Muscle of leg (tissue), 11 donors: Measurements from ENCODE around the gene ZNF423. TPM values are rescaled to one million over a fixed set of nuclear protein-coding genes. Genes with fewer than 3 reads are reported as not detected.

Experiments
- DNase-seq: peaks from one replicate; pipeline ENCODE4 v3.0.0; 2013
- H3K27ac ChIP-seq: one replicate; pipeline ENCODE4 v1.5.1; 2013; ENCODE audit warnings: mild to moderate bottlenecking, low read length, control low read depth
- H3K27me3 ChIP-seq: one replicate; pipeline ENCODE4 v1.6.1; 2013; ENCODE audit warnings: low read length; ENCODE audit not compliant: control insufficient read depth, insufficient read depth
- H3K36me3 ChIP-seq: one replicate; pipeline ENCODE4 v1.6.1; 2013; ENCODE audit warnings: low read length; ENCODE audit not compliant: control insufficient read depth, insufficient read depth
- H3K4me1 ChIP-seq: one replicate; pipeline ENCODE4 v1.6.1; 2013; ENCODE audit warnings: low read length; ENCODE audit not compliant: control insufficient read depth, insufficient read depth
- H3K4me3 ChIP-seq: one replicate; pipeline ENCODE4 v1.5.1; 2013; ENCODE audit warnings: low read length, control low read depth
- H3K9me3 ChIP-seq: replicated peaks from 2 replicates; pipeline ENCODE4 v1.6.1; 2013; ENCODE audit warnings: low read depth, low read length; ENCODE audit not compliant: control insufficient read depth
- WGBS: methylation state at CpG from one replicate; pipeline ENCODE4 v1.1.5; 2013; ENCODE audit warnings: missing lambda C conversion rate; ENCODE audit not compliant: insufficient coverage; 5-methylcytosine and 5-hydroxymethylcytosine counted together
- polyA plus RNA-seq, 8 donors: library from polyadenylated mRNA; unstranded; fragments of 120-200 nt; gene quantifications; one replicate each; pipeline versions ENCODE4 v1.2.1 to v1.2.3, GENCODE V29; 2013; ENCODE audit warnings: inconsistent platforms in 1 of 8, low replicate concordance in 1 of 8; ENCODE audit not compliant: insufficient read length in 8 of 8, insufficient read depth in 1 of 8
- total RNA-seq: library from RNA; stranded (reverse); fragments of 120-200 nt; gene quantifications from one replicate; pipeline ENCODE4 v1.2.4, GENCODE V29; 2013

The ZNF423 gene
- total and polyA plus RNA-seq, 9 donors, result 15.8 to 30.0 (median 25.5) TPM

DNA sequence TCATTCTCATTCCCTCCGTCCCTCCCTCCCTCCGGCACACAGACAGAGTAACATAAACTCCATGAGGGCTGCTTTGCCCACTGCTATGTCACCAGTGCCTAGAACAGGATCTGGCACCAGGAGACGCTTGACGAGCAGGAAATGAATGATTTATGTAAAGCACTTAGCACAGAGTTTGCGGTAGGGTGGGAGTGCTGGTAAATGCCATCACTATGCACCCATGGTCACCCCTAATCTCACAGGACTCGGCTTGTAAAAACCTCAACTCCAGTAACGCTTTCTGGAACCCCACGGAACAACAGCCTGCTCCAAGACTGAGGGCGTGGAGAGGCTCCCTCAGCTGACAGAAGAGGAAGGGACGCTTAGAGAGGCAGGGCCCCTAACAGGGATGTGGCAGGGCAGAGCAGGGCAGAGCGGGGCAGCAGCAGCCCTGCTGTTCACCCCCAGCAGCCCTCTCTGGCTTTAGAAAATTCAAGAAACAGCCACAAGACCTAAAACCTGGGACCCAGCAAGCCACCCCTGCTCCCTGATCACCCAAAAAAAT is 325.4 kb downstream of the ZNF423 start:
- Histone ChIP-seq H3K36me3 (no peaks in the 10 kb centered on the region), H3K4me1 (peaks cover 37% of the 10 kb centered on the region), H3K4me3 (no peak overlapping the region), H3K27ac (no peak overlapping the region), H3K27me3 (no peaks in the 10 kb centered on the region), H3K9me3 (no peaks in the 10 kb centered on the region)
- WGBS, result 75% methylated on average over 1 of the region's 11 CpGs
- no peak for DNase-seq

DNA sequence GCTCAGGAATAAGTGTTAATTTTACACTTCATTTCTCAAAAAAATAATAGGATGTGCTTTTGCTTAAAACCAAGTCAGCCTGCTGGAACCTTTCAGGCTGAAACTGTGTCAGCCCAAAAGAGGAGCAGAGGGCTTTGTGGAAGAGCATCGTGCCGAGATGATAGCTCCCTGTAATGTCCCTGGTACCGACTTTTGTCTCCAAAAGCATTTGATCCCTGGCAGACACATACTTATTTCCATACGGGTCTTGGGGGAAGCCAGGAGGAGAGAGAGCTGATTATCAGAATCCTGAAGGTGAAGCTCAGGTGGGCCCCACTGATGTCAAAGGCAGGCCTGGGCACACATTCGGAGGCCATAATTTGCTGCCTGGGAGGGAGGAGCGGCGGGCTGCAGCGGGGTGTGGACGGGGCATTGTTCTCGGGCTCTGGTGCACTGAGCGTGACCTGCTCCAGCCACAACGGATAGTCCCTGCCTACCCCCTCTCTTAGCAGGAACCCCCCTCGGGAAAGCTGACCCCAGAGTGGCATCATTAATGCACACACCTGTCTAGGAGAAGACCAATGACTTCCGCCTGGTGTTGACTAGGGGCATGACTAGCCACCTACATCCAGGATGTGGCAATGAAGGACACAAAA is 326.4 kb downstream of the ZNF423 start:
- H3K36me3 ChIP-seq, result no peaks in the 10 kb centered on the region
- H3K9me3 ChIP-seq, result no peaks in the 10 kb centered on the region
- DNase-seq, result no peak
- peaks cover 46% of the 10 kb centered on the region for H3K4me1 ChIP-seq
- WGBS, result 72% methylated on average over 3 of the region's 14 CpGs
- no peaks in the 10 kb centered on the region for H3K27me3 ChIP-seq
- no peak overlapping the region for H3K27ac ChIP-seq
- H3K4me3 ChIP-seq, result no peak overlapping the region

DNA sequence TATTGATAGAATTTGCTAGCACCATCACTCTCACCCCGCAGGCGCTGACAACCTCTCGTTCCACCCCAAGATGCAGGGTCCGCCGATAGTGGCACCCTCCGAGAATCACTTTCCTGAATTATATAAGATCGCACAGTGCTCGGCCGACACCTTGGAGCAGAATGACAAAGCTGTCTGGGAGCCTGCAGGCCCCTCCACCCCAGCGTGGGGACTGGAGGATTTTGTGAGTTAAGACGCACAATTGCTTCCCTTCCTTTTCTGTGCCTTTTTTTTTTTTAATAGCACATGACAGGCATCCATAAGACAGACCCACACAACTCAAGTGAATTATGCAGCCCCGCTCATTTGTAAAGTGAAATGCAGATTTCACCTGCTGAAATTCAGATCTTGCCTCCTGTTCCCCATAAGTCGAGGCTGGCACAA is 327.0 kb downstream of the ZNF423 start:
- Histone ChIP-seq H3K4me1 (peaks cover 53% of the 10 kb centered on the region), H3K4me3 (no peak overlapping the region), H3K9me3 (no peaks in the 10 kb centered on the region), H3K27me3 (no peaks in the 10 kb centered on the region), H3K27ac (no peak overlapping the region), H3K36me3 (peaks cover under 1% of the 10 kb centered on the region)
- DNase-seq, result no peak
- WGBS, result 48% methylated on average over 8 of the region's 13 CpGs

DNA sequence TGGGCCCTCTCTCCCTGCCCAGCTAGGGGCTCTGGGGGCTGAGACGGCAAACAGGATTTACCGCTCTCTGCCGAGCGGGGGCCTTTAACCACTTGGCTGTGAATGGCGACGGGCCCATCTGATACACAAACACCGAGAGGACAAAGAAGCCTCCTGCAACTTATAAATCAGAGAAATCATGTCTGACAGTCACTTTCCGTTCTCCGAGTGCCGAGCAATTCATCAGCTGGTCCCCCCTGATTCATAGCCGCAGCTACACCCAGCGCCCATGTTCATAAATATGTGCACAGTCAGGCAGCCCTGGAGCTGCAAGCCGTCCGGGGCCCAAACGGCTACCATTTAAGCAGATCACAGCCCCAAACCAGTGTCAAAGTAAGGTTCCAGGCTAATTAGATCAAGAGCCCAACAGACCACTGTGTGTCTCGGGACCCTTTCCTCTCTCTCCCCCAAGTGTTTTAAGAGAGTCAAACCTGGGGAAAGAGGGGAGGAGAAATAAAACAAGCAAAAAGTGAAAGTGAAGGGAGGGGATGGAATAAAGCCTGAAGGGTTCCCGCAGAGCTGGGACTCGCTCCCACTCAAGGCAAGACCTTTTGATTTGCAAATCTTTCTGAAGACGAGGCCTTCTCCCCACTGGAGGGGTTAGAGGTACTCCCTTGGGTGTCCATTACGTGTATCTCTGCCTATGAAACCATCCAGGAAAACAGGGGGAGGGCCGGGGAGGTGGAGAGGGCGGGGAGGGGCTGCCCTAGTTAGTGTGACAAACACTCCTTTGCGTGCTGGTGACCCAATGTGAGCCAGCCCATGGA is 327.6 kb downstream of the ZNF423 start:
- H3K4me3 ChIP-seq, result peak overlapping the region; percentile 7
- H3K27ac ChIP-seq, result peak overlapping the region; percentile 17
- H3K27me3 ChIP-seq, result no peaks in the 10 kb centered on the region
- peaks cover 6% of the 10 kb centered on the region for H3K36me3 ChIP-seq
- peaks cover 58% of the 10 kb centered on the region for H3K4me1 ChIP-seq
- DNase-seq, result peak; percentile 36
- WGBS, result 17% methylated on average over 9 of the region's 23 CpGs
- no peaks in the 10 kb centered on the region for H3K9me3 ChIP-seq

DNA sequence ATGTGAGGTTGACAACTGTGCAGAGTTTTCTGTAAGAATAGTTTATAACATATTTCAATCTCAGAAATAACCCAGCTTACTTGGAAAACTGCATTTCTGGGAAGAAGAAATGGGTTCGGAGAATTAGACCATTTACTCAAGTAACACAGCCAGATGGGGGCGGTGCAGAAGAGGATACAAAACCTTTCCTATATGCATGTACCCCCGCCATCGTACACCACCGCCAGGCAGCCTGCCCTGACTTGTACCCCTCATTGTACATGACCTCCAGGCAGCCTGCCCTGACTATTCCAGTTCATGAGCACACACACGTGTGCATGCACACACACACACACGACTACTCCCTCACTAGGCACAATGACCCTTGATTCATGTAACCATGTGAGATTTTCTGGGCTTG is 328.3 kb downstream of the ZNF423 start:
- no peaks in the 10 kb centered on the region for H3K9me3 ChIP-seq
- H3K27me3 ChIP-seq, result no peaks in the 10 kb centered on the region
- H3K4me3 ChIP-seq, result no peak overlapping the region
- H3K4me1 ChIP-seq, result peaks cover 63% of the 10 kb centered on the region
- peak overlapping the region; percentile 17 for H3K27ac ChIP-seq
- peaks cover 12% of the 10 kb centered on the region for H3K36me3 ChIP-seq
- DNase-seq, result peak; percentile 44
- 81% methylated on average over 3 of the region's 7 CpGs for WGBS

DNA sequence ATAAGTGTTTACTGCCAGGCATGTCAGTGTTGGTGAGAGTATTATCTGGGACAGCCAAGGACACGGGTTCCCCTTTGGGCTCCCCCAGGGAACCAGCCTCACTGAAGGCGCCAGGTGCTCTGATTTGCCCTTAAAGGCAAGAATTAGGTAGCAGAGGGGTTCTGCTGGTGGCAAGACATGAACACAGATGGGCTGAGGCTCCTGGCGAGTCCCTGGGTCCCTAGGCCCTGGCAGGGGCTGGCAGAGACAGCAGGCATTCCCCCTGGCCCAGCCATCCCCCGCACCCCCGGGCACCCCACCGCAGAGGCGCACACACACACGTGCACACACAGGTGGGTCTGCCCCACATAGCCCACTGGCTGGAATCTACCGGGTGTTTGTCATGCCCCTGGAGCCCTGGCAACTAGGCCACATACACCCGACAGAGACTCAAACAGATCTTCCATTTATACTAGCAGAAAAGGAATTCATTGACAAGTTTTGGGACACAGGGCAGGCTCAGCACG is 329.0 kb downstream of the ZNF423 start:
- no peak overlapping the region for H3K27ac ChIP-seq
- no peaks in the 10 kb centered on the region for H3K9me3 ChIP-seq
- H3K36me3 ChIP-seq, result peaks cover 15% of the 10 kb centered on the region
- DNase-seq, result no peak
- H3K4me3 ChIP-seq, result no peak overlapping the region
- 88% methylated on average over 11 of the region's 11 CpGs for WGBS
- H3K27me3 ChIP-seq, result no peaks in the 10 kb centered on the region
- peaks cover 59% of the 10 kb centered on the region for H3K4me1 ChIP-seq

DNA sequence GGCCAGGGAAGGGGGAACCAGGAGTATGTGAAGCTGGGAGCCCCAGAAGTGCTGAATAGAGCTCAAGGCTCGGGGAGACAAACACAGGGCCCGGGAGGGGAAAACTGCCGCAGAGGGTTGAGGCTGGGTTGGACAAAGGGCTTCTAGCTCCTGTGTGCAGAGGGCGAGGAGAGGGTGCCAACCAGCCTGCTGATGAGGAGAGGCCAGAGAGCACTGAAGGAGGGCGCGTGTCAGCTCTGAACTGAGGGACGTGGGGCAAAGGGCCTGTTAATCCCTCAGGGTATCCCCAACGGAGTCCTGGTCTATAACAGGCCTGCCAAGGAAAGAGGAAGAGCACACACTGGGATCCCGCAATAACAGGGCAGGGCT is 331.0 kb downstream of the ZNF423 start:
- H3K27ac ChIP-seq, result no peak overlapping the region
- H3K9me3 ChIP-seq, result no peaks in the 10 kb centered on the region
- peaks cover 65% of the 10 kb centered on the region for H3K4me1 ChIP-seq
- DNase-seq, result no peak
- 37% methylated on average over 7 of the region's 9 CpGs for WGBS
- no peaks in the 10 kb centered on the region for H3K27me3 ChIP-seq
- H3K36me3 ChIP-seq, result peaks cover 26% of the 10 kb centered on the region
- H3K4me3 ChIP-seq, result no peak overlapping the region

DNA sequence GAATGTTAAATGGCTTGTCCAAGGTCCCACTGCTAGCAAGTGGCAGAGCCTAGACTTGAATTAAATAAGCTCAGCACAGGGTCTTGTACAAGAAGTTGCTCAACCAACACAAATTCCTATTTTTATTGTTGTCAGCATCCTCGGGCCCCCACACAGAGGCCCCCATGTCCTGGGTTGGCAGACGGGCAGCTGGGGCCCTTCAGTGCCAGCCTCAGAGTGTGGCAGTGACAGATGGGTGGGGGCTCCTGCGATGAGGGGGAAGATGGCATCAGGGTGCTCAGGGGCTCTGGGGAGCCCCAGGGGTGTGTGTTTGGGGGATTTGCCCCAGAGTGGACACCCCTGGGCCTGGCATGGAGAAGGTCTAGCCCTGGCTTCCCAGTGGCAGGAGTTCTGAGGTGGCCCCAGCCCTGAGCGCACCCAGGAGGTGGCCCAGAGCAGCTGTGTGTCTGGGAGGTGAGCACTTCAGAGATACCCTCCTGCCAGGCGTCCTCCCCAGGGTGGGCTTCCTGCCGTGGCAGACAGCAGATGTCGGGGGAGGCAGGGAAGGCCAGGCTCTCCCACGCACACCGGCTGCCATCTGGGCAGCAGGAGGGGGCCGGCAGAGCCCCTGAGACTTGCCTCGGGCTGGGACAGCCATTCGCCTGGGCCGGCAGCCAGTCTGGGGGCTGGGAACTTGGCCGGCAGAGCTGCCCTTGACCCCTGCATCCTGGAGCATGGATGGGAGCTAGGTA is 331.5 kb downstream of the ZNF423 start:
- Histone ChIP-seq H3K27ac (peak overlapping the region; percentile 1), H3K36me3 (peaks cover 26% of the 10 kb centered on the region), H3K4me1 (peaks cover 65% of the 10 kb centered on the region), H3K27me3 (no peaks in the 10 kb centered on the region), H3K9me3 (no peaks in the 10 kb centered on the region), H3K4me3 (no peak overlapping the region)
- WGBS, result 28% methylated on average over 11 of the region's 14 CpGs
- DNase-seq, result no peak

DNA sequence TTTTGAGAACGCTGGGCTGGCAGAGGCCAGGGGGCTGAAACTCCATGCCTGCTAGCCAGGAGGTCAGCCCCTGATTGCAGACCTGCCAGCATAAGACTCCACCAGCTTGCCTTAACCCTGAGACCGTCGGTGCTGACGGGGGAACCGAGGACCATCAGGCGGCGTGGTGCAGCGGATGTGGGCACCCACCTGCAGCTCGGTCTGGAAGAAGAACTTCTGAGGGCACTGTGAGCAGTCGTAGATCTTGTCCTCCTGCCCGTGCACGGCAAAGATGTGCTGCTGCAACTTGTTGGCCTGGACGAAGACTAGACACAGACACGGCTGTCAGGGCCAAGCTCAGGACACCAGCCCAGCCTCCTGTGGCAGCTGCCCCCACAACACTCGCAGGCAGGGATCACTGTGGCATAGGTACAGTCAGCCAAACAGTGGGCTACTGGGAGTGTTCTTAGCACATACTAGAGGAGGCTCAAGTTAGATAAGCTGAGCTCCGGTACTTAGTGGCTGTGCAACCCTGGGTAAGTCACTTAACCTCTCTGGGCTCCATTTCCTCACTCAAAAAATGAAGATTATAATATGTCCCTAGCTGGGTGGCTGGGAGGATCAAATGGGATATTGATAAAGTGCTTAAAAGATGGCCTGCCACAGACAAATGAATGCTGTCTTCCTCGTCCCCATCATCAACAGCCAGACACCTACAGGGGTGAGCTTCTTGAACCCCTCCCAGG is 332.3 kb downstream of the ZNF423 start:
- no peaks in the 10 kb centered on the region for H3K27me3 ChIP-seq
- peaks cover 26% of the 10 kb centered on the region for H3K36me3 ChIP-seq
- DNase-seq, result no peak
- no peak overlapping the region for H3K4me3 ChIP-seq
- 86% methylated on average over 15 of the region's 17 CpGs for WGBS
- H3K9me3 ChIP-seq, result no peaks in the 10 kb centered on the region
- H3K27ac ChIP-seq, result no peak overlapping the region
- peaks cover 61% of the 10 kb centered on the region for H3K4me1 ChIP-seq
